HG02798 (cell line): ENCODE data around the gene WDR4.
"Not testable (repeated sequence)": the region's sequence is repeated elsewhere in the genome, so short reads cannot be mapped to it uniquely, and the experiment has no call there.

ENCODE experiments used
- ATAC-seq: cut with Tn5 transposase; IDR thresholded peaks from one replicate; pipeline ENCODE4 v1.9.1; 2021; ENCODE audit warnings: mild to moderate bottlenecking; ENCODE audit not compliant: unreplicated experiment, poor library complexity

WDR4 gene

DNA sequence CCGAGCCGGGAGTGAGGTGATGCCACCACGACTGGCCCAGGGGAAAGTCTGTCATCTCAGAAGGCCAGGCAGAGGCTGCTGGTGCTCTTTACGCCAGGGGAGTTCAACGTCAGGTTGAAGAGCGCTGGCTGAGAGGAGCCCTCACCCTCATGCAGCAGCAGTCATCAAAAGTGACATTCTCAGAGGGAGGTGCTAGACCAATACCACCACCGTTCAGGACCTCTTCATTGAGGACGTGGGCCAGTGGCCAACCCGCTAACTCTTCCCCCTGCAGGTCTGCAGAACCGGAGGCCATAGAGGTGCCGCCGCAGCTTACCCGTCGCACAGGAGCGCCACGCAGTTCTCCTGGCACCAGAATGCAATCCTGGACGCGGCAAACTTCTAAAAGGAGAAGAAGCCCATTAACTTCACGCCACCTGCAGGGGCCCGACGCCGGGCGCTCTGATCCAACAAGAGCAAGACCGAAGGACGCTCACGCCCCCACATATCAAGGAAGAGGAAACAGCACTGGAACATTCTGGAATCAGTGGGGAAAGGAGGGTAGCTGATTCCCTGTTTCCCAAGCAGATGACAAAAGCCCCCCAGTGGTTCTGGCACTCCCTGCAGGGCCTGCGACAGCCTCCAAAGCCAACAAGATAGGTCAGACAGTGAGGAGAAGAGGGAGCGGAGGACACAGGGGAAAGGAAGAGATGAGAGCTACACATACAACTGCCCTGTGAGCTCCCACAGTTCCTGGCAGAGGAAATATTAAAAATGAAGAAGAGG is 24.9 kb downstream of the WDR4 start:
- no peak for ATAC-seq

DNA sequence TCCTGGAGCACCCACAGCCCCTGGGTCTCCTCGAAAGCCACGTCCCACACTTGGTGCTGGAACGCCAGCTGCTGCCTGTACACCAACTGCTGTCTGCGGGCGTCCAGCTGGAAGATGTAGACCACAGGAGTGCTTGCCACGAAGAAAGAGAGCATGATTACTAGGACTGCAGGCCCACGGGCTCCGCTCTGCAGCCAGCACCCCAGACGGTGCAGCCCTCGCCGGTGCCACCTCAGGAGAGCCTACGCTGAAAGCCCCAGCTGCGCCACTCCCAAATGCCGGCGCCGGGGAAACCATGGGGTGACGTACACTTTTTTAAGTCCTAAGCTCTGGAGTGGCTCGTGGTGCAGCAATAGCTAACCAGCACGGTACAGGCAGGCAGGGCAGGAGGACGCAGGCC is 25.7 kb downstream of the WDR4 start:
- no peak for ATAC-seq

DNA sequence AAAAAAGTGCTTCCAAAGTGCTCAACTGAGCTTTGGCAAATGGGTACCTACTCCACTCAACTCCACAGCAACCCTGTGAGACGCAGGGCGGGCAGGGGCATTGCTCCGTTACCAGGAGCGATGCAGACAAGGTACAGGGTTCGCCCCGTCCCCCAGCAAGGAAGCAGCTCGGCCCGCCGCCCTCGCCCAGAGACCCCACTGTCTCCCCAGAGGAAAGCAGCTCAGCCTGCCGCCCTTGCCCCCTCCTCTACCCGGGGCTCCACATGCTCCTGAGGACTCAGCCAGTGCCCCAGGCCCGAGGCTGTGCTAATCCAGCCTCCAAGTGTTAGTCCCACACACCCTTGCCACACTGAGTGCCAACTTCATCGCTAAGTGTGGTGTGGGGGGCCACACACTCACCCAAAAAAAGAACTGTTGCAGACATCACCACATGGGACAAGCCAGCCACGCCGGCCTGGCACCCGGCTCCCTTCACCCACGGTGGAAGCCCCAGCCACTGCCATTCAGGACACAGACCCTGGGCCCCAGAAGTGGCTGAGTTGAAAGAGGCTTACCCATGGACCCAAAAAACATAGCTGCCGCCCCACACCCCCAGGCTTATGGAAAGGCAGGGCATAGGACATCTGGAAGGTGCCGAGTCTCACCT is 26.3 kb downstream of the WDR4 start:
- no peak for ATAC-seq

DNA sequence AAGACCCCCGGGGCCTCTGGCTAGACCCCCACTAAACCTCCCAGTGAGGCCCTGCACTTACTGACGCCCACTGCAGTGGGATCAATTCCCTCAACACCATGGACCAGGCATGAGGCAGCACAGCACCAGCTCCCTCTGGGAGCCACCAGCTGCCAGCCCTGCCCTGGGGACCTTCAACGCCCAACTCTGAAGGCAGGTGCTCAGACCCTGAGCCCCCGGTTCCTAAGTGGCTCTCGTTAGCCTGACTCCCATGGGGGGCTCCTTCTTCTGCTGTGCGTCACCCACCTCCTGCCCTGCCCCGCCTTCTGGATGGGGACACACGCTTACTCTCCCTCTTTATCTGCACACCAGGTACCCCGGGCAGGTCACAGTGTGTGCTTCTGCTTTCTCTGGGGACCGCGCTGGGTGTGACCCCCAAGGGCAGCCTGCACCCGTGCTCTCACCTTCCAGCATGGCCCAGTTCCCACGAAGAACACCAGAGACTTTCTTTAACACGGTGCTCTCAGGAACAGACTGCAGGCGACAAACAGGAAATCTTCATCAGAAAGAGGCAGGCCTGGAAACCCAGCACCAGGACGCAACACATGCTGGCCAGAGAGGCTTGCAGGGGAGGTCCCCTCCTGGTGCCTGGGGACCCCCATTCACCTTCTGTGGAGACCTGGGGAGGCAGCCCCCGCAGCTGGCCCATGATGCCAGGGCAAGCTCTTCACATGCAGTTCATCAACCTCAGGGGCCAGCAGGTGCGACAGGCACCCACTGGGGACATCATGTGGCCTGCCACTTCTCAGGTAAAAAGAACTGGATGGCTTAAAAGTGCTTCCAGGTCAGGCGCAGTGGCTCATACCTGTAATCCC is 27.3 kb downstream of the WDR4 start:
- no peak for ATAC-seq

DNA sequence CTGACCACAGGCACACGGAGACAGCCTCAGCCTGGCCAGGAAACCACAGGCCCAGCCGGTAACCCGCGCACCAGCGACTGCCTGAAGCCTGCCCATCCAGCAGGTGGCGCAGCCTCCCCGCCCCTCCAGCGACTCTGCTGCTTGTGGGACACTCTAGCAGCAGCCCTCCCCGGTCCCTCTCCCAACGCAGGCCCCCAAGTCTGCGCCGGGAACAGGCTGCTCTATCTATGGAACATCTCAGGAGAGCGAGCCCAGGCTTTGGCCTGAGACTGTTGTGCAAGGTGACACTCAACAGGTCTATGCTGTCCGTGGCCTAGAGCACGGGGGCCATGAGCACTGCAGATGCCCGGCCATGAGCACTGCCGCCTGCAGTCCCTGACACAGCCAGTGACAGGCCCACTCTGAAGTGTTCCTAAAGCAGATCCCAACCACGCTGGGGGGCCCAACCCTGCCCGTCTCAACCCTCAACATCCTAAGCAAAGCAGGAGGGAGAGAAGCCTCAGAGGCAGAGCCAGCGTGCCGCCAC is 28.4 kb downstream of the WDR4 start:
- ATAC-seq, result no peak

DNA sequence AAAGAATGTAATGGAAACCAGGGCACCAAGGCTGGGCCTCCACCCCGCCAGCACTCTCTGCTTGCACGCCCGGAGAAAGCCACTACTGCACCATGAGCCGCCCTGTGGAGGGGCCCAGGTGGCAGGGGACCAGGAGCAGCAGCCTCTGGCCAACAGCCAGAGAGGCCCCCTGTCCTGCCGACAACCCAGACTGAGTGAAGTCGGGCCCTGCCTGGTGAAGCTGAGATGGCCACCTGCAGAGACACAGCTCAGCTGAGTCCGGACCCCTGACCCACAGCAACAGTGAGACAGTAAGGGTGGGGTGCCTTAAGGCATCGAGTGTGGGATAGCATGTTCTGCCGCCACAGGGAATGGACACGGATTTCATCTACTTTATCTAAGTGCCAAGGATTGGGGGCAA is 28.9 kb downstream of the WDR4 start:
- ATAC-seq, result no peak

DNA sequence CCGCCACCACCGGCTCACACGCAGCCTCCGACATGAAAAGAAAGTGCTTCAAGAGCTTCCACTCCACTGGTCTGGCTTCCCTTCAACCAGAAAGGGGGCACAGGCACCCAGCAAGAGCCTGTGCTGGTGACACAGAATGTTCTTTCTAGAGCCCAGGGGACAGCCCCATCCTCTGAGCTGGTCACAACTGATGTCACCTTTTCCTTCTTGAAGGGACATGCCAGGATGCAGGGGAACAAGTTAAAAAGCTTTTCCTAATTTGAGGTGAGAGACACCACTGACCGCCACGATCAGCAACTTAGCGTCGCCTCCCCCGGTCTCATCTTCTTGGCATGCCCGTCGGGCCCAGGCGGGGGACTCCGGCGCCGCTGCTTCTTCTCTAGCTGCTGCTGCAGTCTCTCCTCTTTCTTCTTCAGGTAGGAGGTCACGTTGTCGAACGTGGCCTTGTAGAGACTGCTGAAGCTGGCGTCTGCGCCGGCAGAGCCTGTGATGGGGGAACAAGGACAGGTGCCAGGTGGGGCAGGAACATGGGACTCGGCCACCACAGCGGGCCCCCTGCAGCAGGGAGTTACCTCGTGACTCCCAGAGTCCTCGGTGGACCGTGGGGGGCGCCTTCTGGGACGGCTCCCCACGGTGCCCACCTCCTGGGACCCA is 29.5 kb downstream of the WDR4 start:
- ATAC-seq, result no peak

DNA sequence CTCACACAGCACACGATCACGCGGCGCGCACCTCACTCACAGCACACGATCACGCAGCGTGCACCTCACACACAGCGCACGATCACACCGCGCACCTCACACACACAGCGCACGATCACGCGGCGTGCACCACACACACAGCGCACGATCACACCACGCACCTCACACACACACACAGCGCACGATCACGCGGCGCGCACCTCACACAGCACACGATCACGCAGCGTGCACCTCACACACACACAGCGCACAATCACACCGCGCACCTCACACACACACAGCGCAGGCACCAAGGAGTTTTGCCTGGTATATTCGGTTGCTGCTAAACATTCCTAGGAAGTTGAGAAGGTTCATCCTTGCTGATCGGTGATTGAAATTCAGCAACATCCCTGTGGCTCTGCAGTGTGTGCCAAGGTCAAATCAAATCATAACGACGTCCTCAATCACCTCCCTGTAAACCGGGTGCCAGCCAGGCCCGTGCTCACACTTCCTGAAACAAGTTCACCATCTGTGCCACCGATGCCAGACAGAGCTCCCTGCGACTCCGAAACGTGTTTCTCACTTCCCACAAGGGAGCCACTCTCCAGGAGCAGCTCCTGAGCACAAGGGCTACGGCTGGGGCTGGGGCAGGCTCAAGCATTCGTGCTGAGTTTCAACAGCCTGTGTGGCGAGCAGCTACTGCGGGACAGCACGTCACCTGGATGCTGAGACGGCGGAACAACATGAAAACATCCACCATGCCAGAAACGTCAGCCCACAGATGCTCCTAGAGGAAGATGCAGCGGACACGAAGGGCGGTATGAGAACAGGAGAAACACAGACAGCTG is 30.2 kb downstream of the WDR4 start:
- ATAC-seq, result no peak

DNA sequence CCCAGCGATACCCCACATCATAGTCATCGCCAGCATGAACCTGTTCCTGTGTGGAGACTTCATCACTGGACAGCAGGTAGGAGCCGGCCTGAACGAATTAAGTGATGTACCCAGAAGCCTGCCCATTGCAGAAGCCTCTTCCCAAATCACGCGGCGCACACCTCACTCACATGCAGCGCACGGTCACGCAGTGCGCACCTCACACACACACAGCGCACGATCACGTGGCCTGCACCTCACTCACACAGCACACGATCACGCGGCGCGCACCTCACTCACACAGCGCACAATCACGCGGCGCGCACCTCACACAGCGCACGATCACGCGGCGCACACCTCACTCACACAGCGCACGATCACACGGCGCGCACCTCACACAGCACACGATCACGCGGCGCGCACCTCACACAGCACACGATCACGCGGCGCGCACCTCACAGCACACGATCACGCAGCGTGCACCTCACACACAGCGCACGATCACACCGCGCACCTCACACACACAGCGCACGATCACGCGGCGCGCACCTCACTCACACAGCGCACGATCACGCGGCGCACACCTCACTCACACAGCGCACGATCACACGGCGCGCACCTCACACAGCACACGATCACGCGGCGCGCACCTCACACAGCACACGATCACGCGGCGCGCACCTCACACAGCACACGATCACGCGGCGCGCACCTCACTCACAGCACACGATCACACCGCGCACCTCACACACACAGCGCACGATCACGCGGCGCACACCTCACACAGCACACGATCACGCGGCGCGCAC is 31.0 kb downstream of the WDR4 start:
- ATAC-seq, result not testable (repeated sequence)

DNA sequence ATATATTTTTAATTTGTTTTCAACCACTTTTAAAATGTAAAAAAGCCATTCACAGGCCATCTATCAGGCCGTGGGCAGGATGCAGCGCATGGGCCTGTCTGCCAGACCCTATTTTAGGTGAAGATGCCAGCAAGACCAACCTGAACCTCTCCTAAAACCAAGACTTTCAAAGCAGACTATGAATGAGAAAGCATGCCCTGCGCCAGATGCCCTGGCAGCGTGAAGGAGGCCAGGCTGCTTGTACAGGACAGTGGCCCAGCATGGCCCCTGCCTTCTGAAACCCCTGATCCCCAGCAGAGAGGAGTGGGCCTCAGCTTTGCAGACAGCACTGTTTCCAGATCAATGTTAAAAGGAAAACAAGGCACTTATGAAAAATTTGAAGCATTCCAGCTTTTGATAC is 31.6 kb downstream of the WDR4 start:
- no peak for ATAC-seq

DNA sequence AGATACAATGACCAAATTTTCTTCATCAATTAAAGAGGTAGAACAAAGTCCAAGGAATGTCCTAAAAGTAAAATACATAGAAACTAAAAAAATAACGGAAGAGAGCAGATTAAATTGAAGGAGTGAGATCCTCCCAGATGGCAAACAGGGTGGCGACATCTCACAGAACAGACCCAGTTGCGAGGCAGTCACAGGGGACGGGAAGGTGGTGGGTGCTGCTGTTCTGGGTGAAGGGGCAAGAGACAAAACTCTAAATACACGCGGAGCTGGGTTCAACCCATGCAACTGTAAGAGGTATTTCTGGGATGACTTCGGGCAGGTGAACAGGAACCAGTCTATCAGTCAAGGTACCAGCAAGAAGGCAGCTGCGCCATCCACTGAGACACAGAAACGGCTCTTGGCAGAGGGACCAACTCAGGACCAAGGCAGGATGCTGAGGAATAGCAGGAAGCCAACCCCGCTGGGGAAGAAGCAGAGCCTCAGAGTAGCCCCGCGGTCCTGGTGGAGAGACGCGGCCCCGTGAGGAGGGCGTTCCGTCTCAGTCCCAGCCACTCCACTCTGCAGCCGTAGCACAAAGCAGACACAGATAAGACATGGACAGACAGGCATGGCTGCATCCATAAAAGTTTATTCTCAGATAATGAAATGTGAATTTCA is 32.2 kb downstream of the WDR4 start:
- no peak for ATAC-seq

DNA sequence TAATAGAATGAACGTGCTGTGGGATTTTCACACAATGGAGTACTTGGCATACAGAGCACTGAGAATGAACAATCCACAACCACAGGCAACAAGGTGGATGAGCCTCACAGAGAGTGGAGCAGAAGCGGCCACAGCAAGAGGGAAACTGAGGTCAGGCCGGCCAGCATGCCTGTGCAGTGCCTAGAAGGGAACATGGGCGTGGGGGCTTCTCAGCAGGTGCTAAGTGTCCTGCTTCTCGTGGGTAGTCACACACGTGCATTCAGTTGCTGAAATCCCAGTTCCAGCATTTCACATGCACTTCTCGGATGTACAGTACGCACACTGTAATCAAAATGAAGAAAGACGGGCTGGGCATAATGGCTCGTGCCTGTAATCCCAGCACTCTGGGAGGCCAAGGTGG is 33.1 kb downstream of the WDR4 start:
- no peak for ATAC-seq

DNA sequence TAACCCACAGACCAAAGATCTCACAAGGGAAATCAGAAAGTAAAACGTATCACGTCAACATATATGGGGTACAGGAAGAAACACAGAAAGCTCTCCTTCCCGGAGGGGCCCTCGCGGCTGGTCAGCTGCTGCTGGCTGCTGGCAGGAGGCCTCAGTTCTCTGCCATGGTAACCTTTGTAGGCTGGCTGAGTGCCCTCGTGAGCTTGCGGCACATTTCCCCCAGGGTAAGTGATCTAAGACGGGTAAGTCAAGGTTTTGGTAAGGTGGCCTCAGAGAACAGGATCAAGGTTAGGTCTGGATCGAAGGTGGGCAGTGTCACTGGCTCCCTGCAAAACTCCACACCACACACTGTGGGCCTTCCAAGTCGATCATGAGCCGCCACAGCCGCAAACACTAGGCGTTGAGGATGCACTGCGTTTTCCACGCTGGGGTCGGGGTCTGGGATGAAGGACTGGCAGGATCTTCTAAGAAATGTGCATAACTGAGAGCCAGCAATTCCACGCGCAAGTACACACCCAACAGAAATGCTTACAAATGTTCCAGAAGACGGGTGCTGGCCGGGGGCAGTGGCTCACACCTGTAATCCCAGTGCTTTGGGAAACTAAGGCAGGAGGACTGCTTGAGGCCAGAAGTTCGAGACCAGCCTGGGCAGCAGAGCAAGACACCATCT is 33.9 kb downstream of the WDR4 start:
- no peak for ATAC-seq

DNA sequence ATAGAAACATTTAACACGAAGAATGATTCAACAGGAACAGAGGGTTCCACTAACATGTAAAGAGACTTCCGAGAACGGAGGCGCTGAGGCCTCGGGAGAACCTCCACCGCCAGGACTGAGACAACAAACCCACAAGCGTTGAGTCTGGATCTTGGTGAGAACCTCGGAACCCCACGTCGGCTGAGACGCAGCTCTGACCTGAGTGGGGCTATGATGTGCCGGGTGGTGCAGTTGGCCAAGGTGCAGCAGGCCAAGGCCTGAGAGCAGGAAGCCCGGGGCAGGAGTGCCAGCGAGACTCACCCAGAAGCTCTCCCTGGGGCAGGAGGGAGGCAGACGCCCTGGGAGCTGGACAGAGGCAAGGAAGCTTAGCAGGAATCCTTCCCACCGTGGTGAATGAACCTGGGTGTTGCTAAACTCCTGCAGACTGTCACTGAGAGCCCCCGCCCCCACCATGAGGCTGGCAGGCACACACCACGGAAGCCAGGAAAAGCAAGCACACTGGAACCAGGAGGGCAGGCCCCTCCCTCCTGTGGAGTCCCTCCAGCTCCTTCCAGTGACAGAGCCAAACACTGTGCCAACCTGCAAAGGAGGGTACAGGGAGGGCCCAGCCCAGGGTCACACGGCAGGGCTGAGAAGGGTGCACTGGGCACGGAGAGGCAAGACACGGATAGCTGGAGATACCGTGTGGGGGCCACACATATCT is 34.8 kb downstream of the WDR4 start:
- ATAC-seq, result no peak

DNA sequence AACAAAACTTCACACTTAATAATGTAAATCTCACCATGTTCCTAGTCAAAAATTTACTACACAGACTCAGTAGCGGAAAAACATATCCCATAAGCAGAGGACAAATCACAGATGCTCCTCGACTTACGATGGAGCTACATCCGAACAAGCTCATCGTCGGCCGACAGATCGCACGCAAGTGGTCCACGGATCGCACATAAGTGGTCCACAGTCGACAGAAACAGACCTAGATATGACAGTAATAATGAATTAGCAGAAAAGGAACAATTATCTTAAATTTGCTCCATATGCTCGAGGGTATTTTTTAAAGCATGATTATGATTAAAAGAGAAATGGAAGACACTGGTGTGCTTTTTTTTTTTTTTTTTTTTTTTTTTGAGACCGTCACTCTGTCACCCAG is 36.3 kb downstream of the WDR4 start:
- ATAC-seq, result no peak

DNA sequence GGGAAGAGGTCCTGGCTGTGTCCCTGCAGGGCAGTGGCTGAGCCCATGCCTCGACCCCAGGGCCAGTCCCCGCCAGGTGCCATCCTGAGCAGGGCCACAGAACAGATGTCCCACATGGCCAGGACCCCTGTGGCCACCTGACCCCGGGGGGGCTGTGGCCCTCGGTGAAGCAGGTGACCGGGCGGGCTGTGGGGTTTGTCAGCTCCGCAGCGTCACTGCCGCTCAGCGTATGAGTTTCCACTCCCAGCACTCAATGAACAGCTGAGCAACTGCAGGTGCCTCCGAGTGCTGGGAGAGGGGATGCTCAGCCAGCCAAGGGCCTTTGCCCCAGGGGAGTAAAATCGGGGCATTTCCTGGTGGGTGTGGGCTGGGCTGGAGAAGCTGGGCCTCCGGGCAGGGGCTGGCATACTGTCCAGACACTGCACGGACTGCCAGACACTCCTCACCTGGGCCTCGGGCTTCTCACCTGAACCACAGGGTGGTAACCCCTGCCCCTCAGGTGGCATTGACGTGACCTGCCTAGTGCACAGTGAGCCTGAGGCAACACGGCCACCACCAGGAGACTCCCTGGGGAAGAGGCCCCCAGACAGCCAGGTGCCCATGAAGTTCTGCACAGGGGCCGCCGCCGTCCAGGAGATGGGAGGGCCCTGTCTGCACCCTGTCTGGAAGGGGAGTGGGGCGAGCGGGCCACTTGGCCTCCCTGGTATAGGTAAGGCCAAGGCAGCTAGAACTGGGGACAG is 37.3 kb downstream of the WDR4 start:
- ATAC-seq, result not testable (repeated sequence)
